Endodermal cell (in vitro differentiated cells): ENCODE data around the gene B3GALNT2. TPM values are rescaled to one million over a fixed set of nuclear protein-coding genes. Genes with fewer than 3 reads are reported as not detected.

Source experiments
- DNase-seq: peaks from one replicate; pipeline ENCODE4 v3.0.0-alpha.2; 2017
- H3K27ac ChIP-seq: 2 replicates; pipeline ENCODE4 v1.5.1; 2013; ENCODE audit warnings: mild to moderate bottlenecking, low read depth, low read length, moderate library complexity
- H3K27me3 ChIP-seq: 2 replicates; pipeline ENCODE4 v1.6.1; 2013; ENCODE audit warnings: mild to moderate bottlenecking, low read length, moderate library complexity; ENCODE audit not compliant: insufficient read depth, control insufficient read depth, poor library complexity, severe bottlenecking
- H3K36me3 ChIP-seq: 2 replicates; pipeline ENCODE4 v1.7.0; 2013; ENCODE audit warnings: mild to moderate bottlenecking, low read length, moderate library complexity; ENCODE audit not compliant: control insufficient read depth, insufficient read depth
- H3K4me1 ChIP-seq: one replicate; pipeline ENCODE4 v1.7.0; 2013; ENCODE audit warnings: low read length; ENCODE audit not compliant: control insufficient read depth, insufficient read depth
- H3K4me3 ChIP-seq: 2 replicates; pipeline ENCODE4 v1.5.1; 2013; ENCODE audit warnings: mild to moderate bottlenecking, low read length, moderate library complexity
- H3K9ac ChIP-seq: 2 replicates; pipeline ENCODE4 v1.6.1; 2013; ENCODE audit warnings: mild to moderate bottlenecking, low read length, moderate library complexity; ENCODE audit not compliant: poor library complexity, severe bottlenecking; ENCODE audit errors: extremely low read depth
- H3K9me3 ChIP-seq: 2 replicates; pipeline ENCODE4 v1.6.1; 2013; ENCODE audit warnings: mild to moderate bottlenecking, low read length, moderate library complexity; ENCODE audit not compliant: control insufficient read depth
- H3K27ac Mint-ChIP-seq: 2 replicates; pipeline ENCODE4 v1.8.0; 2020; ENCODE audit warnings: mixed read lengths
- H3K27me3 Mint-ChIP-seq: 2 replicates; pipeline ENCODE4 v1.8.0; 2021; ENCODE audit warnings: mild to moderate bottlenecking, mixed read lengths; ENCODE audit not compliant: insufficient read depth
- H3K36me3 Mint-ChIP-seq: 2 replicates; pipeline ENCODE4 v1.8.0; 2020; ENCODE audit warnings: low read depth, mixed read lengths
- H3K4me1 Mint-ChIP-seq: 2 replicates; pipeline ENCODE4 v1.8.0; 2020; ENCODE audit warnings: mixed read lengths
- H3K4me3 Mint-ChIP-seq: 2 replicates; pipeline ENCODE4 v1.8.0; 2020; ENCODE audit warnings: mild to moderate bottlenecking, moderate library complexity, mixed read lengths
- H3K9me3 Mint-ChIP-seq: 2 replicates; pipeline ENCODE4 v1.8.0; 2020; ENCODE audit warnings: mild to moderate bottlenecking, mixed read lengths
- CTCF ChIP-seq: fragments of 200-600 bp; sonication (generic); conservative IDR thresholded peaks from 2 replicates; pipeline ENCODE4 v1.5.0; 2021; ENCODE audit warnings: antibody characterized with exemption, mild to moderate bottlenecking
- WGBS, 2 experiments: methylation state at CpG; one replicate each; pipeline versions ENCODE4 v1.1.5 to v1.1.7; 2013; ENCODE audit warnings: missing lambda C conversion rate in 2 of 2, mixed read lengths in 1 of 2; ENCODE audit not compliant: insufficient coverage in 1 of 2, insufficient read length in 1 of 2; 5-methylcytosine and 5-hydroxymethylcytosine counted together
- total RNA-seq, 2 donors: library from RNA; stranded (reverse); fragmentation: NEBNext Ultra II Directional in 1 of 2; extraction: Animal tissue kit (Norgen Biotek cat#: 25700) in 1 of 2; gene quantifications; 2 replicates in 1 of 2; 3 replicates in 1 of 2; pipeline ENCODE4 v1.2.1, GENCODE V29; 2021

B3GALNT2 gene
- total RNA-seq, 2 donors from 2014 or later, result 33.0 to 34.3 TPM

GRCh38 chr1:235427447-235427846 is 76.8 kb downstream of the B3GALNT2 start:
- Histone ChIP-seq H3K27ac (no peak overlapping the region), H3K9me3 (no peaks in the 10 kb centered on the region), H3K27me3 (no peaks in the 10 kb centered on the region), H3K9ac (no peak overlapping the region), H3K4me1 (no peaks in the 10 kb centered on the region), H3K4me3 (no peak overlapping the region), H3K36me3 (peaks cover 13% of the 10 kb centered on the region)
- Mint-ChIP-seq H3K9me3 (no peaks in the 10 kb centered on the region), H3K27me3 (no peaks in the 10 kb centered on the region), H3K36me3 (peaks cover 19% of the 10 kb centered on the region), H3K4me3 (no peak overlapping the region), H3K4me1 (peaks cover 18% of the 10 kb centered on the region), H3K27ac (no peak overlapping the region)
- TF ChIP-seq CTCF, result no peak
- 86 to 91% methylated on average over 3 to 4 of the region's 4 CpGs for WGBS, 2 experiments
- DNase-seq, result no peak

- Histone ChIP-seq H3K9ac (no peak overlapping the region), H3K36me3 (peaks cover 13% of the 10 kb centered on the region), H3K4me3 (no peak overlapping the region), H3K4me1 (no peaks in the 10 kb centered on the region), H3K27ac (no peak overlapping the region), H3K27me3 (no peaks in the 10 kb centered on the region), H3K9me3 (no peaks in the 10 kb centered on the region)
- no peak for TF ChIP-seq CTCF
- Mint-ChIP-seq H3K9me3 (no peaks in the 10 kb centered on the region), H3K27ac (peak overlapping the region; percentile 2), H3K4me1 (peaks cover 18% of the 10 kb centered on the region), H3K36me3 (peaks cover 17% of the 10 kb centered on the region), H3K27me3 (no peaks in the 10 kb centered on the region), H3K4me3 (no peak overlapping the region)
- DNase-seq, result no peak
- WGBS, 2 experiments, result 95 to 98% methylated on average over 4 to 13 of the region's 13 CpGs
Observed at GRCh38 chr1:235426680-235427079, 77.6 kb downstream of the B3GALNT2 start.

- no peak for DNase-seq
- no peak for TF ChIP-seq CTCF
- Mint-ChIP-seq H3K4me1 (peaks cover 18% of the 10 kb centered on the region), H3K27ac (peak overlapping the region; percentile 2), H3K9me3 (no peaks in the 10 kb centered on the region), H3K27me3 (no peaks in the 10 kb centered on the region), H3K36me3 (peaks cover 19% of the 10 kb centered on the region), H3K4me3 (no peak overlapping the region)
- Histone ChIP-seq H3K36me3 (peaks cover 13% of the 10 kb centered on the region), H3K9ac (no peak overlapping the region), H3K27me3 (no peaks in the 10 kb centered on the region), H3K27ac (no peak overlapping the region), H3K4me3 (no peak overlapping the region), H3K9me3 (no peaks in the 10 kb centered on the region), H3K4me1 (no peaks in the 10 kb centered on the region)
- 96 to 100% methylated on average over 2 to 4 of the region's 4 CpGs for WGBS, 2 experiments
Observed at GRCh38 chr1:235426143-235426542, 78.1 kb downstream of the B3GALNT2 start.
